ENCODE measurements around the gene ASB13.

DNA sequence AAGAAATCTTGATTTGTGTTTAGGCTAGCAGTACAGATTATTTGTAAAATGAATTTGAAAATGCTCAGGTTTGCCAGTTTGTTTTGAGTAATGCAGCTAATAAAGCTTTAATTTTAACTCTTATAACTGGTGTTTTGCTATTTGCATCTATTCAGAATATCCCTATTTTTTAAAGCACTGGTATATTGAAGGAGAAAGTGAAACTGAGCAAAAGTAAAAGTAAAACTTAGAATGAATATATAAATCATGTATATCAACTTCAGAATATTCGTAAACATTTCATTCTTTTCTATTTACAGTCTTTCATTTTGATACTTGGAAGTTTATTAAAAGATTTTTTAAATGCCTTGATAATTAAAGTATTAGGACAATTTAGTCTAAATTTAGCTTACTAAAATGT is 44.5 kb upstream of the ASB13 start:
- TF ChIP-seq, protein P1, sequence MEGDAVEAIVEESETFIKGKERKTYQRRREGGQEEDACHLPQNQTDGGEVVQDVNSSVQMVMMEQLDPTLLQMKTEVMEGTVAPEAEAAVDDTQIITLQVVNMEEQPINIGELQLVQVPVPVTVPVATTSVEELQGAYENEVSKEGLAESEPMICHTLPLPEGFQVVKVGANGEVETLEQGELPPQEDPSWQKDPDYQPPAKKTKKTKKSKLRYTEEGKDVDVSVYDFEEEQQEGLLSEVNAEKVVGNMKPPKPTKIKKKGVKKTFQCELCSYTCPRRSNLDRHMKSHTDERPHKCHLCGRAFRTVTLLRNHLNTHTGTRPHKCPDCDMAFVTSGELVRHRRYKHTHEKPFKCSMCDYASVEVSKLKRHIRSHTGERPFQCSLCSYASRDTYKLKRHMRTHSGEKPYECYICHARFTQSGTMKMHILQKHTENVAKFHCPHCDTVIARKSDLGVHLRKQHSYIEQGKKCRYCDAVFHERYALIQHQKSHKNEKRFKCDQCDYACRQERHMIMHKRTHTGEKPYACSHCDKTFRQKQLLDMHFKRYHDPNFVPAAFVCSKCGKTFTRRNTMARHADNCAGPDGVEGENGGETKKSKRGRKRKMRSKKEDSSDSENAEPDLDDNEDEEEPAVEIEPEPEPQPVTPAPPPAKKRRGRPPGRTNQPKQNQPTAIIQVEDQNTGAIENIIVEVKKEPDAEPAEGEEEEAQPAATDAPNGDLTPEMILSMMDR (conservative IDR thresholded peaks at IDR 0.05; ENCODE audit: low read depth in 2 of 2), result no peak
- no peak for TF ChIP-seq EZH2 (IDR thresholded peaks at IDR 0.05; ENCODE audit: low read depth, unreplicated experiment)
- no peak for TF ChIP-seq POLR2AphosphoS5 (IDR thresholded peaks at IDR 0.05; ENCODE audit: low read depth)
- no peak for TF ChIP-seq STAT1 (IDR thresholded peaks at IDR 0.05; ENCODE audit: unreplicated experiment)
- no peak for TF ChIP-seq EZH2phosphoT487 (IDR thresholded peaks at IDR 0.05; ENCODE audit: unreplicated experiment)
- TF ChIP-seq, protein P2, sequence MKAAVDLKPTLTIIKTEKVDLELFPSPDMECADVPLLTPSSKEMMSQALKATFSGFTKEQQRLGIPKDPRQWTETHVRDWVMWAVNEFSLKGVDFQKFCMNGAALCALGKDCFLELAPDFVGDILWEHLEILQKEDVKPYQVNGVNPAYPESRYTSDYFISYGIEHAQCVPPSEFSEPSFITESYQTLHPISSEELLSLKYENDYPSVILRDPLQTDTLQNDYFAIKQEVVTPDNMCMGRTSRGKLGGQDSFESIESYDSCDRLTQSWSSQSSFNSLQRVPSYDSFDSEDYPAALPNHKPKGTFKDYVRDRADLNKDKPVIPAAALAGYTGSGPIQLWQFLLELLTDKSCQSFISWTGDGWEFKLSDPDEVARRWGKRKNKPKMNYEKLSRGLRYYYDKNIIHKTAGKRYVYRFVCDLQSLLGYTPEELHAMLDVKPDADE (IDR thresholded peaks at IDR 0.05), result no peak
- TF ChIP-seq, protein P3, sequence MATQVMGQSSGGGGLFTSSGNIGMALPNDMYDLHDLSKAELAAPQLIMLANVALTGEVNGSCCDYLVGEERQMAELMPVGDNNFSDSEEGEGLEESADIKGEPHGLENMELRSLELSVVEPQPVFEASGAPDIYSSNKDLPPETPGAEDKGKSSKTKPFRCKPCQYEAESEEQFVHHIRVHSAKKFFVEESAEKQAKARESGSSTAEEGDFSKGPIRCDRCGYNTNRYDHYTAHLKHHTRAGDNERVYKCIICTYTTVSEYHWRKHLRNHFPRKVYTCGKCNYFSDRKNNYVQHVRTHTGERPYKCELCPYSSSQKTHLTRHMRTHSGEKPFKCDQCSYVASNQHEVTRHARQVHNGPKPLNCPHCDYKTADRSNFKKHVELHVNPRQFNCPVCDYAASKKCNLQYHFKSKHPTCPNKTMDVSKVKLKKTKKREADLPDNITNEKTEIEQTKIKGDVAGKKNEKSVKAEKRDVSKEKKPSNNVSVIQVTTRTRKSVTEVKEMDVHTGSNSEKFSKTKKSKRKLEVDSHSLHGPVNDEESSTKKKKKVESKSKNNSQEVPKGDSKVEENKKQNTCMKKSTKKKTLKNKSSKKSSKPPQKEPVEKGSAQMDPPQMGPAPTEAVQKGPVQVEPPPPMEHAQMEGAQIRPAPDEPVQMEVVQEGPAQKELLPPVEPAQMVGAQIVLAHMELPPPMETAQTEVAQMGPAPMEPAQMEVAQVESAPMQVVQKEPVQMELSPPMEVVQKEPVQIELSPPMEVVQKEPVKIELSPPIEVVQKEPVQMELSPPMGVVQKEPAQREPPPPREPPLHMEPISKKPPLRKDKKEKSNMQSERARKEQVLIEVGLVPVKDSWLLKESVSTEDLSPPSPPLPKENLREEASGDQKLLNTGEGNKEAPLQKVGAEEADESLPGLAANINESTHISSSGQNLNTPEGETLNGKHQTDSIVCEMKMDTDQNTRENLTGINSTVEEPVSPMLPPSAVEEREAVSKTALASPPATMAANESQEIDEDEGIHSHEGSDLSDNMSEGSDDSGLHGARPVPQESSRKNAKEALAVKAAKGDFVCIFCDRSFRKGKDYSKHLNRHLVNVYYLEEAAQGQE (IDR thresholded peaks at IDR 0.05; ENCODE audit: unreplicated experiment), result no peak
- no peak for TF ChIP-seq CREB1 (CRISPR knock-in tag; IDR thresholded peaks at IDR 0.05; ENCODE audit: low read depth)

Measured in GM23338 (cell line).